ENCODE data around the gene TM4SF4.
A peak's percentile ranks its signal among the peaks of the same experiment; 100 is the strongest.

Gene TM4SF4

DNA sequence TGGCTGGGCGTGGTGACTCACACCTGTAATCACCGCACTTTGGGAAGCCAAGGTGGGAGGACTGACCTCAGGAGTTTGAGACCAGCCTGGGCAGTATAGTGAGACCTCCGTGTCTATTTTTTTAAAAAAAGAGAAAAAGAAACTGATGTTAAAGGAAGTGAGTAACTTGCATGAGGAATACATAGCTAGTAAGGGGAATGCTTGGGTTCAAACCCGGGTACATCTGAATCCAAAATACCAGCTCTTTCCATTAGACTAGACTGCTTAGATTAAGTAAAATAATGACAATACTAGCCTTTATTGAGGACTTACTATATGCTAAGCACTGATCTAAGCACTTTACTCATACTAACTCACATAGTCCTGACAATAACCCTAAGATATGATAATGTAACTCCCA lies 22.4 kb downstream of the TM4SF4 start:
- H3K4me3 ChIP-seq (ENCODE audit: low read depth, low read length), result no peak overlapping the region
- TF ChIP-seq, protein P1, sequence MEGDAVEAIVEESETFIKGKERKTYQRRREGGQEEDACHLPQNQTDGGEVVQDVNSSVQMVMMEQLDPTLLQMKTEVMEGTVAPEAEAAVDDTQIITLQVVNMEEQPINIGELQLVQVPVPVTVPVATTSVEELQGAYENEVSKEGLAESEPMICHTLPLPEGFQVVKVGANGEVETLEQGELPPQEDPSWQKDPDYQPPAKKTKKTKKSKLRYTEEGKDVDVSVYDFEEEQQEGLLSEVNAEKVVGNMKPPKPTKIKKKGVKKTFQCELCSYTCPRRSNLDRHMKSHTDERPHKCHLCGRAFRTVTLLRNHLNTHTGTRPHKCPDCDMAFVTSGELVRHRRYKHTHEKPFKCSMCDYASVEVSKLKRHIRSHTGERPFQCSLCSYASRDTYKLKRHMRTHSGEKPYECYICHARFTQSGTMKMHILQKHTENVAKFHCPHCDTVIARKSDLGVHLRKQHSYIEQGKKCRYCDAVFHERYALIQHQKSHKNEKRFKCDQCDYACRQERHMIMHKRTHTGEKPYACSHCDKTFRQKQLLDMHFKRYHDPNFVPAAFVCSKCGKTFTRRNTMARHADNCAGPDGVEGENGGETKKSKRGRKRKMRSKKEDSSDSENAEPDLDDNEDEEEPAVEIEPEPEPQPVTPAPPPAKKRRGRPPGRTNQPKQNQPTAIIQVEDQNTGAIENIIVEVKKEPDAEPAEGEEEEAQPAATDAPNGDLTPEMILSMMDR (conservative IDR thresholded peaks at IDR 0.05; ENCODE audit: low read depth, low read length), result no peak
- no peak for DNase-seq (ENCODE audit: low read depth)

DNA sequence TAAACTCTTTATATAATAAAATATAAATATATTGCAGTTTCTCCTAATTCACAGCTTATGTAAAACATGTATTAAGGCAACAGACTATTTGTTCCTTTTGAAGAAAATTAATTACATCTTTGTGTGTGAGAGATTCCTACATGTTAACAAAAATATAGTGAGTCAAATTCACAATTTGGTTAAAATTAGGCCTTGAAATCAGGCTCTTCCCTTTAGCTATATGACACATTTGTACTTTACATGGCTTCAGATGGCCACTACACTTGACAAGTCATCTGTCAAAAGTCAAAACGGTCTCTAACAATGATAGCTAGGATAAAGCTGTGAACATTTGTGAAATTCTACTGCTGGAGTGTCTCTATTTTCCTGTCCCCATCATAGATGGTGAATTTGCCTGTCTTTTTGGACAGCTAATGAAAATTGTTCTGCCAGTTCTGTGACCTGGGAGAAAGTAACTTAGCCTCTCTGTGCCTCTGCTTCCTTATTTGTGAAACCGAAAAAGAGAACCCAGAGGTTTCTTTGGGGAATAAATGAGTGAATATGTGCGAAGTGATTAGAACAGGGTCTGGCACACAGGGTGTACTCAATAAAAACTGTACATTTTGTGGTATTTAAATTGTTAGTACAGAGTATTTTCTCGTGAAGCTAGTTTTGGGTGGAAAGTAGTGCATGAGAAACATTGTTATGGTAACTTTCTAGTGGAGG lies 23.6 kb downstream of the TM4SF4 start:
- DNase-seq (ENCODE audit: low read depth), result no peak
- TF ChIP-seq, protein P1 (conservative IDR thresholded peaks at IDR 0.05; ENCODE audit: low read depth, low read length), result no peak
- H3K4me3 ChIP-seq (ENCODE audit: low read depth, low read length), result no peak overlapping the region

DNA sequence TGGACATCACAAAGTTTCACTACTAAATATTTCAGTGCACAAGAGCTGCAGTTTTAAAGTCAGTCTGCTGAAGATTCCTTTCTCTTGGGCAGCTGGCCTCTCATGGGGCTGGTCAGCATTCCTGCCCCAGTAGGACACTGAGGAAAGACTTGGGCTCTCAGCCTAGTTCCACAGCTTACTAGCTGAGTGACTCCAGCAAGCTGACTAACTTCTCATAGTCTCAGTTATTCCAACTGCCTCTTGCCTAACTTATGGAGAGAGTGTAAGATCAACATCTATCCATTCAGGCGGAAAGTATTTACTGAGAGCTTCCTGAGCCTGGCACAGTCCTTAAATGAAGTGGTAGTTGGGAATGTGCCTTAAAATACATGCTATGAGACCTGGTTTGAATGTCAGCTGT lies 27.0 kb downstream of the TM4SF4 start:
- TF ChIP-seq, protein P1 (conservative IDR thresholded peaks at IDR 0.05; ENCODE audit: low read depth, low read length), result no peak
- H3K4me3 ChIP-seq (ENCODE audit: low read depth, low read length), result no peak overlapping the region
- peak; percentile 89 for DNase-seq (ENCODE audit: low read depth)

DNA sequence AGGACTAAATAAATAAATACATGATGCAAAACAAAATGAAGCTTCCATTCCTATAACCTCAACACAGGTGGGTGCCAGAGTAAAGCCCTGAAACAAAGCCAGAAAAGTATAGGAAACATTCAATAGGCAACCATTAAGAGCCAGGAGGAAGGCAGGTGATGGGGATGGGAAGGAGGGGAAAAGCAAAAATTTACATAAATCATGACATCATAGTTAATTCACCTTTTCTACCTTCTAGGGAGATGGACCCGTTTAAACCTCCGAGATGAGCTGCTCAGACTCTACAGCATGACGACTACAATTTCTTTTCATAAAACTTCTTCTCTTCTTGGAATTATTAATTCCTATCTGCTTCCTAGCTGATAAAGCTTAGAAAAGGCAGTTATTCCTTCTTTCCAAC lies 27.9 kb downstream of the TM4SF4 start:
- TF ChIP-seq, protein P1 (conservative IDR thresholded peaks at IDR 0.05; ENCODE audit: low read depth, low read length), result no peak
- DNase-seq (ENCODE audit: low read depth), result no peak
- no peak overlapping the region for H3K4me3 ChIP-seq (ENCODE audit: low read depth, low read length)

DNA sequence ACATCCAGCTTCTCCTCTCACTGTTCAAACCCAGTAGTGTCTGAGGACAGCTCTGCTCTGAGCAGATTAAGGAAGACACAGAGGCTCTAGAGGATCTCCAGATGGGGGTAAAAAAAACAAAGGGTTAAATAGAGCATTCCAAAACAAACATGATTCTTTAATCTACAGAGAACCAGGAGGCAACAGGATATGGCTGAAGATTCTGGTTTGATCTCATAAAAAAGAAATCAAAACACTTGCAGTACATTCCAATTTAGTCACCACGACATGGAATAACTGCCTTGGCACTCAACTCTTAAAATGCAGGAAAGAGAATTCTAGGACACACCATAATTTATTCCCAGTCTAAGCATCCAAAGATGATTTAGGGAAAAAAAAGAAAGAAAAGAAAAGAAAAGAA lies 32.0 kb downstream of the TM4SF4 start:
- no peak overlapping the region for H3K4me3 ChIP-seq (ENCODE audit: low read depth, low read length)
- no peak for DNase-seq (ENCODE audit: low read depth)
- TF ChIP-seq, protein P1 (conservative IDR thresholded peaks at IDR 0.05; ENCODE audit: low read depth, low read length), result no peak

DNA sequence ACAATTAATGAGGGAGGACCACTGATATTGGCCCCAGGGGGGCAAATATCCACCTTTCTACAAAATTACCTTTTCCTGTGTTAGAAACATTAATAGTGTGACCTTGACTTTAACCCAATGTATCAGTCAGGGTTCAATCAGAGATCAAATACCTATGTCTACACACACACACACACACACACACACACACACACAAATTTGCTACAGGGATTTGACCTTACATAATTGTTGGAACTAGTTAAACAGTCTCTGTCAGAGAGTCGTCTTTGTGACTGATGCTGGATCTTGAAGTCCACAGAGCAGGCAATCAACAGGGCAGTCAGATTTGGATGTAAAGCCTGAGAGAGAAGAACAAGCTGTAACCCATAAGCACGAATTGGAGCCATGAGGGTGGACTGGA lies 32.5 kb downstream of the TM4SF4 start:
- TF ChIP-seq, protein P1 (conservative IDR thresholded peaks at IDR 0.05; ENCODE audit: low read depth, low read length), result no peak
- H3K4me3 ChIP-seq (ENCODE audit: low read depth, low read length), result no peak overlapping the region
- DNase-seq (ENCODE audit: low read depth), result no peak

Data from choroid plexus epithelial cell (primary cell).